Left lung (tissue), 10 donors: Measurements from ENCODE around the gene KRTAP5-3. TPM values are rescaled to one million over a fixed set of nuclear protein-coding genes. Genes with fewer than 3 reads are reported as not detected.
"Not testable (repeated sequence)": the region's sequence is repeated elsewhere in the genome, so short reads cannot be mapped to it uniquely, and the experiment has no call there.

ENCODE experiments used
- ATAC-seq: fragments of 200-7000 bp; cut with Tn5 transposase; one replicate; pipeline ENCODE4 v1.9.1; 2020; ENCODE audit warnings: moderate library complexity
- DNase-seq, 4 donors: peaks; one replicate each; pipeline ENCODE4 v3.0.0-alpha.2; 2013 to 2020
- H3K27ac ChIP-seq, 2 donors: fragments of 200-600 bp; sonication (generic) in 1 of 2; one replicate each; pipeline versions ENCODE4 v1.5.0 to v1.8.0; 2020 to 2021
- H3K27me3 ChIP-seq, 2 donors: fragments of 200-600 bp; sonication (generic) in 1 of 2; one replicate each; pipeline versions ENCODE4 v1.5.0 to v1.8.0; 2020 to 2021
- H3K36me3 ChIP-seq, 2 donors: fragments of 200-600 bp; sonication (generic) in 1 of 2; one replicate each; pipeline versions ENCODE4 v1.5.0 to v1.8.0; 2020 to 2021
- H3K4me1 ChIP-seq, 2 donors: fragments of 200-600 bp; one replicate each; pipeline ENCODE4 v1.8.0; 2021
- H3K4me3 ChIP-seq, 2 donors: fragments of 200-600 bp; sonication (generic) in 1 of 2; one replicate each; pipeline versions ENCODE4 v1.5.0 to v1.8.0; 2020 to 2021; ENCODE audit warnings: mild to moderate bottlenecking in 1 of 2
- H3K9me3 ChIP-seq, 2 donors: fragments of 200-600 bp; sonication (generic) in 1 of 2; one replicate each; pipeline versions ENCODE4 v1.5.0 to v1.8.0; 2020 to 2021
- CTCF ChIP-seq, 2 donors: fragments of 200-600 bp; sonication (generic) in 1 of 2; IDR thresholded peaks; one replicate each; pipeline versions ENCODE4 v1.5.0 to v1.8.0; 2021; ENCODE audit warnings: antibody characterized with exemption in 2 of 2
- intact Hi-C, 2 donors: fragments of 100-400 bp; cut with DNase I; formaldehyde crosslinking; loops; one replicate each; pipeline versions ENCODE4 v1.11.2 to v1.14.2; 2022
- polyA plus RNA-seq, 6 donors: library from polyadenylated mRNA; unstranded; fragments of 120-200 nt; gene quantifications; one replicate each; pipeline ENCODE4 v1.2.1, GENCODE V29; 2013; ENCODE audit not compliant: insufficient read length in 6 of 6
- total RNA-seq, 2 donors: library from RNA; stranded (reverse); fragmentation: NEBNext Ultra II Directional; extraction: Animal tissue kit (Norgen Biotek cat#: 25700); gene quantifications; one replicate each; pipeline ENCODE4 v1.2.1, GENCODE V29; 2021
- donor health status: DM: no; HTN: yes; CAD: no.
- donor health status: DM: no; HTN: no; CAD: no.

The KRTAP5-3 gene
- total and polyA plus RNA-seq, 8 donors: not detected

- Histone ChIP-seq H3K27ac (no peak overlapping the region), H3K27me3 (peaks cover 0 to 51% of the 10 kb centered on the region in 2 donors), H3K36me3 (no peaks in the 10 kb centered on the region), H3K4me3 (no peak overlapping the region), H3K4me1 (peaks cover 0 to 8% of the 10 kb centered on the region in 2 donors), H3K9me3 (no peaks in the 10 kb centered on the region)
- no peak for DNase-seq
- no peak for ATAC-seq
- TF ChIP-seq CTCF (IDR thresholded peaks at IDR 0.05): no peak
- intact Hi-C loops: no loop called here
Measured at GRCh38 chr11:1597331-1597993, 10.8 kb downstream of the KRTAP5-3 start.

- H3K4me1 ChIP-seq, H3K36me3 ChIP-seq, ATAC-seq, H3K4me3 ChIP-seq, intact Hi-C loops, DNase-seq, H3K9me3 ChIP-seq, H3K27ac ChIP-seq: not testable (repeated sequence)
- peaks cover 0 to 57% of the 10 kb centered on the region in 2 donors for H3K27me3 ChIP-seq
Measured at GRCh38 chr11:1596576-1597121, 11.6 kb downstream of the KRTAP5-3 start.

- H3K27me3 ChIP-seq: peaks cover 0 to 53% of the 10 kb centered on the region in 2 donors
- intact Hi-C loops, H3K27ac ChIP-seq, H3K9me3 ChIP-seq, H3K4me1 ChIP-seq, H3K4me3 ChIP-seq, ATAC-seq, H3K36me3 ChIP-seq, DNase-seq: not testable (repeated sequence)
Measured at GRCh38 chr11:1595994-1596575, 12.2 kb downstream of the KRTAP5-3 start.

GRCh38 chr11:1592628-1593027, 15.6 kb downstream of the KRTAP5-3 start:
- no peak for TF ChIP-seq CTCF (IDR thresholded peaks at IDR 0.05)
- Histone ChIP-seq H3K36me3 (no peaks in the 10 kb centered on the region), H3K4me1 (peaks cover 0 to 14% of the 10 kb centered on the region in 2 donors), H3K27me3 (peaks cover 0 to 54% of the 10 kb centered on the region in 2 donors), H3K9me3 (no peaks in the 10 kb centered on the region), H3K4me3 (no peak overlapping the region), H3K27ac (no peak overlapping the region)
- ATAC-seq: no peak
- no peak for DNase-seq
- intact Hi-C loops: no loop called here

- DNase-seq (no peak), ATAC-seq (no peak)
- Histone ChIP-seq H3K4me1 (peaks cover 0 to 6% of the 10 kb centered on the region in 2 donors), H3K27ac (no peak overlapping the region), H3K4me3 (no peak overlapping the region), H3K27me3 (peaks cover 0 to 28% of the 10 kb centered on the region in 2 donors), H3K9me3 (no peaks in the 10 kb centered on the region), H3K36me3 (no peaks in the 10 kb centered on the region)
- no peak for TF ChIP-seq CTCF (IDR thresholded peaks at IDR 0.05)
- intact Hi-C loops: no loop called here
Measured at GRCh38 chr11:1589996-1590395, 18.3 kb downstream of the KRTAP5-3 start.

GRCh38 chr11:1589191-1589963, 18.9 kb downstream of the KRTAP5-3 start:
- H3K36me3 ChIP-seq, DNase-seq, H3K4me3 ChIP-seq, H3K4me1 ChIP-seq, intact Hi-C loops, H3K9me3 ChIP-seq: not testable (repeated sequence)
- peak; percentile 19 for ATAC-seq
- H3K27me3 ChIP-seq: peaks cover 0 to 28% of the 10 kb centered on the region in 2 donors
- peak overlapping the region in 1 of 2 donors; percentile 57 for H3K27ac ChIP-seq
